K562 (cell line): Measurements from ENCODE around the gene TMEM131L. TPM values are rescaled to one million over a fixed set of nuclear protein-coding genes. Genes with fewer than 3 reads are reported as not detected.
"Not testable (repeated sequence)": the region's sequence is repeated elsewhere in the genome, so short reads cannot be mapped to it uniquely, and the experiment has no call there.

Source experiments
- ATAC-seq: fragments of 200-7000 bp; cut with Tn5 transposase; 3 replicates; pipeline ENCODE4 v1.9.1; 2020; ENCODE audit warnings: moderate library complexity
- BruUV-seq: library from RNA; stranded (reverse); fragments of 400-500 nt; replicated peaks from 2 replicates; lab custom pipeline; 2021; lab: Mats Ljungman, UMichigan
- CTCF ChIA-PET: fragments of 300-600 bp; formaldehyde crosslinking; extraction: SDS; loops from one replicate; lab custom pipeline; 2021; ENCODE audit warnings: low intra/inter-chr PET ratio; lab: Yijun Ruan, JAX
- POLR2A ChIA-PET: fragments of 300-600, 350-650 bp; sonication (Branson Sonifier 250); formaldehyde crosslinking; extraction: SDS; loops from one replicate; lab custom pipeline; 2021; ENCODE audit warnings: antibody characterized with exemption, inconsistent platforms; lab: Yijun Ruan, JAX
- DNase-seq, 4 experiments: peaks; one replicate each; pipeline versions ENCODE4 v3.0.0 to v3.0.0-alpha.2; 2011 to 2018; ENCODE audit warnings: low spot score in 3 of 4, mixed read lengths in 3 of 4; ENCODE audit errors: extremely low read depth in 1 of 4
- FAIRE-seq: peaks from 2 replicates; lab custom pipeline; 2011; peaks lifted over from hg19 to GRCh38; lab: Jason Lieb, UNC
- H2AFZ ChIP-seq: 2 replicates; pipeline ENCODE4 v1.6.0; 2011; ENCODE audit warnings: low read depth, low read length, control low read depth, inconsistent platforms
- H3K27ac ChIP-seq: fragments of 200-600 bp; 3 replicates; pipeline ENCODE4 v1.8.0; 2011; ENCODE audit warnings: low read depth, mild to moderate bottlenecking, control low read depth, inconsistent platforms, low read length, moderate library complexity, mixed read lengths; ENCODE audit errors: extremely low read depth
- H3K27me3 ChIP-seq, 2 experiments: fragments of 300-600 bp in 1 of 2; 2 replicates in 1 of 2; 3 replicates in 1 of 2; pipeline versions ENCODE4 v1.6.0 to v1.8.0; 2011; ENCODE audit warnings: inconsistent platforms in 2 of 2, low read length in 2 of 2, mild to moderate bottlenecking in 1 of 2, mixed read lengths in 1 of 2, moderate library complexity in 1 of 2; ENCODE audit not compliant: control insufficient read depth in 2 of 2, insufficient read depth in 2 of 2
- H3K36me3 ChIP-seq: fragments of 300-600 bp; 3 replicates; pipeline ENCODE4 v1.8.0; 2011; ENCODE audit warnings: mild to moderate bottlenecking, low read length, inconsistent platforms; ENCODE audit not compliant: control insufficient read depth, insufficient read depth
- H3K4me1 ChIP-seq, 2 experiments: fragments of 200-600 bp in 1 of 2; replicated peaks in 1 of 2; 2 replicates in 1 of 2; 3 replicates in 1 of 2; pipeline versions ENCODE4 v1.5.1 to v1.8.0; 2011; ENCODE audit warnings: inconsistent platforms in 2 of 2, low read length in 2 of 2, mild to moderate bottlenecking in 1 of 2, mixed read lengths in 1 of 2, moderate library complexity in 1 of 2; ENCODE audit not compliant: control insufficient read depth in 2 of 2, insufficient read depth in 2 of 2
- H3K4me2 ChIP-seq: 2 replicates; pipeline ENCODE4 v1.6.1; 2011; ENCODE audit warnings: low read length, control low read depth, inconsistent platforms, mixed read lengths; ENCODE audit not compliant: insufficient read depth
- H3K4me3 ChIP-seq: fragments of 200-600 bp; sonication (generic), shearing (Covaris generic); 2 replicates; pipeline ENCODE4 v1.5.1; 2016; ENCODE audit warnings: control low read depth, inconsistent platforms
- H3K79me2 ChIP-seq: fragments of 200-600 bp; 3 replicates; pipeline ENCODE4 v1.8.0; 2011; ENCODE audit warnings: low read length, inconsistent platforms; ENCODE audit not compliant: control insufficient read depth, insufficient read depth
- H3K9ac ChIP-seq, 2 experiments: 2 replicates each; pipeline versions ENCODE4 v1.6.0 to v1.6.1; 2011; ENCODE audit warnings: low read depth in 2 of 2, low read length in 2 of 2, control low read depth in 1 of 2, inconsistent platforms in 1 of 2, mild to moderate bottlenecking in 1 of 2, mixed read lengths in 1 of 2; ENCODE audit not compliant: insufficient read depth in 1 of 2
- H3K9me1 ChIP-seq: one replicate; pipeline ENCODE4 v1.6.0; 2011; ENCODE audit warnings: inconsistent platforms, mild to moderate bottlenecking, low read length, moderate library complexity; ENCODE audit not compliant: control insufficient read depth, insufficient read depth
- H3K9me3 ChIP-seq: replicated peaks from 2 replicates; pipeline ENCODE4 v1.5.1; 2011; ENCODE audit warnings: low read depth, low read length, inconsistent platforms; ENCODE audit not compliant: control insufficient read depth, insufficient read depth
- H4K20me1 ChIP-seq: replicated peaks from 2 replicates; pipeline ENCODE4 v1.6.1; 2011; ENCODE audit warnings: low read length, inconsistent platforms, mixed read lengths; ENCODE audit not compliant: control insufficient read depth, insufficient read depth
- CBFB ChIP-seq: sonication (generic); formaldehyde crosslinking; IDR thresholded peaks from 2 replicates; pipeline ENCODE4 v1.4.0; 2020; ENCODE audit warnings: mild to moderate bottlenecking, missing genetic modification reagents
- LCOR ChIP-seq: sonication (generic); formaldehyde crosslinking; IDR thresholded peaks from 2 replicates; pipeline ENCODE4 v1.8.0; 2022; ENCODE audit warnings: mild to moderate bottlenecking, missing genetic modification reagents
- ZNF121 ChIP-seq: sonication (generic); formaldehyde crosslinking; conservative IDR thresholded peaks from 2 replicates; pipeline ENCODE4 v1.8.0; 2022; ENCODE audit warnings: missing genetic modification reagents
- WGBS: fragments of 100-300 bp; shearing (Covaris generic); methylation state at CpG from one replicate; pipeline ENCODE4 v1.1.6; 2016; ENCODE audit warnings: low coverage, mixed read lengths; ENCODE audit not compliant: insufficient coverage; ENCODE audit errors: missing lambda C conversion rate; 5-methylcytosine and 5-hydroxymethylcytosine counted together
- in situ Hi-C: fragments of 300-500 bp; cut with MboI; formaldehyde crosslinking; loops from 4 replicates; pipeline ENCODE4 v1.15.0; 2018; ENCODE audit warnings: inconsistent platforms, mixed read lengths
- intact Hi-C: fragments of 100-400 bp; cut with micrococcal nuclease; formaldehyde crosslinking; loops from 2 replicates; pipeline ENCODE4 v1.14.2; 2022
- polyA plus RNA-seq, 8 experiments: library from polyadenylated mRNA; depleted of rRNA in 4 of 8; stranded (reverse) in 5 of 8; unstranded in 3 of 8; fragments of >200 nt; fragmentation: Nextera tagmentation in 2 of 8; fragmentation: Illumina TruSeq in 1 of 8; extraction: Ambion mirVana in 2 of 8; extraction: Trizol in 1 of 8; gene quantifications; 2 replicates each; pipeline versions ENCODE4 v1.2.1 to v1.2.3, GENCODE V29; 2011 to 2014; ENCODE audit warnings: inconsistent platforms in 1 of 8, missing spikeins in 1 of 8
- total RNA-seq, 7 experiments: library from RNA; depleted of rRNA in 6 of 7; stranded (reverse); fragments of >200 nt in 6 of 7; fragmentation: Illumina TruSeq in 2 of 7; extraction: Trizol in 2 of 7; gene quantifications; 2 replicates each; pipeline versions ENCODE4 v1.2.1 to v1.2.3, GENCODE V29; 2011 to 2021; ENCODE audit warnings: low replicate concordance in 1 of 7
- TF ChIP-seq, protein P1 (sequence below): IDR thresholded peaks from 3 replicates; pipeline ENCODE4 v1.6.1; 2011; ENCODE audit warnings: borderline replicate concordance, mild to moderate bottlenecking, moderate library complexity; ENCODE audit not compliant: insufficient read length; ENCODE audit errors: extremely low read depth
- TF ChIP-seq, protein P2 (sequence below): fragments of 250-450 bp; sonication (Bioruptor Pico); IDR thresholded peaks from 2 replicates; pipeline ENCODE4 v1.5.0; 2021; ENCODE audit warnings: mild to moderate bottlenecking, borderline replicate concordance

TMEM131L gene
- total and polyA plus RNA-seq, 9 of the 15 experiments (the other 6 are each of a cell fraction or from before 2014, with no cell fraction given): 1.2 to 20.8 (median 12.9) TPM

DNA sequence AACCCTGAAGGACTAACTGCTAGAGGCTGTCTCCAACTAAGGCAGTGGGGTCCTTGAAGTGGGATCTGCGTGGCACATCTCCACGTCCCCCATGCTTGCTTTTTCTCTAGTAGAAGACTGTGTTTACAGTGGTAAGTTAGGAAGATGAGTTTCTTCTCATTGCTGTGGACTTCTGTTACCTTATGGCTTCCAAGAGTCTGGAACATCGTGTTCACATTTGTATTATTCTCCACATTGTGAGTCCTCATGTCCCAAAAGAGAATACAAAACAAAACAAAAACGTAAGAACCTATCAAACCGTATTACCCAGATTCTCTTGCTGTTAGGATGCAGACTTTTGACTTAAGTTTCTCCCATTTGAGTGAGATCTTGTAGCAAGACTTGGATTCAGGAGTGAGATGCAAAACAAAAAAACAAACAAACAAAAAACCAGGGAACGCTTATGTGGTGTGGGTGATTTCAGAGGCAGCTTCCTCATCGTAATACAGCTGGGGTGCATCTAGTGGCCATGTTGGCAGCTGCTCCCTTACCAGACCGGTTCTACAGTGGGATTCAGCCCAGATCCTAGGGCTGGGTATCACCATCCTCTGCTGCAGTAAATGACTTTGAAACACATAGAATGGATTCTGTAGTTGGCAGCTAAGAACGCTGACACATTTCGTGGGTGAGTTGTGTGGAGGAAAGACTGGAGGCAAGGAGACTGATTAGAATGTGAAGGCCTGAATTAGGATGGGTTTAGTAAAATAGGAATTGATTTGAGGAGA is 41.3 kb downstream of the TMEM131L start (continued):
- TF ChIP-seq, protein P1, sequence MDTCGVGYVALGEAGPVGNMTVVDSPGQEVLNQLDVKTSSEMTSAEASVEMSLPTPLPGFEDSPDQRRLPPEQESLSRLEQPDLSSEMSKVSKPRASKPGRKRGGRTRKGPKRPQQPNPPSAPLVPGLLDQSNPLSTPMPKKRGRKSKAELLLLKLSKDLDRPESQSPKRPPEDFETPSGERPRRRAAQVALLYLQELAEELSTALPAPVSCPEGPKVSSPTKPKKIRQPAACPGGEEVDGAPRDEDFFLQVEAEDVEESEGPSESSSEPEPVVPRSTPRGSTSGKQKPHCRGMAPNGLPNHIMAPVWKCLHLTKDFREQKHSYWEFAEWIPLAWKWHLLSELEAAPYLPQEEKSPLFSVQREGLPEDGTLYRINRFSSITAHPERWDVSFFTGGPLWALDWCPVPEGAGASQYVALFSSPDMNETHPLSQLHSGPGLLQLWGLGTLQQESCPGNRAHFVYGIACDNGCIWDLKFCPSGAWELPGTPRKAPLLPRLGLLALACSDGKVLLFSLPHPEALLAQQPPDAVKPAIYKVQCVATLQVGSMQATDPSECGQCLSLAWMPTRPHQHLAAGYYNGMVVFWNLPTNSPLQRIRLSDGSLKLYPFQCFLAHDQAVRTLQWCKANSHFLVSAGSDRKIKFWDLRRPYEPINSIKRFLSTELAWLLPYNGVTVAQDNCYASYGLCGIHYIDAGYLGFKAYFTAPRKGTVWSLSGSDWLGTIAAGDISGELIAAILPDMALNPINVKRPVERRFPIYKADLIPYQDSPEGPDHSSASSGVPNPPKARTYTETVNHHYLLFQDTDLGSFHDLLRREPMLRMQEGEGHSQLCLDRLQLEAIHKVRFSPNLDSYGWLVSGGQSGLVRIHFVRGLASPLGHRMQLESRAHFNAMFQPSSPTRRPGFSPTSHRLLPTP: no peak
- TF ChIP-seq, protein P2, sequence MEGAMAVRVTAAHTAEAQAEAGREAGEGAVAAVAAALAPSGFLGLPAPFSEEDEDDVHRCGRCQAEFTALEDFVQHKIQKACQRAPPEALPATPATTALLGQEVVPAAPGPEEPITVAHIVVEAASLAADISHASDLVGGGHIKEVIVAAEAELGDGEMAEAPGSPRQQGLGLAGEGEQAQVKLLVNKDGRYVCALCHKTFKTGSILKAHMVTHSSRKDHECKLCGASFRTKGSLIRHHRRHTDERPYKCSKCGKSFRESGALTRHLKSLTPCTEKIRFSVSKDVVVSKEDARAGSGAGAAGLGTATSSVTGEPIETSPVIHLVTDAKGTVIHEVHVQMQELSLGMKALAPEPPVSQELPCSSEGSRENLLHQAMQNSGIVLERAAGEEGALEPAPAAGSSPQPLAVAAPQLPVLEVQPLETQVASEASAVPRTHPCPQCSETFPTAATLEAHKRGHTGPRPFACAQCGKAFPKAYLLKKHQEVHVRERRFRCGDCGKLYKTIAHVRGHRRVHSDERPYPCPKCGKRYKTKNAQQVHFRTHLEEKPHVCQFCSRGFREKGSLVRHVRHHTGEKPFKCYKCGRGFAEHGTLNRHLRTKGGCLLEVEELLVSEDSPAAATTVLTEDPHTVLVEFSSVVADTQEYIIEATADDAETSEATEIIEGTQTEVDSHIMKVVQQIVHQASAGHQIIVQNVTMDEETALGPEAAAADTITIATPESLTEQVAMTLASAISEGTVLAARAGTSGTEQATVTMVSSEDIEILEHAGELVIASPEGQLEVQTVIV (CRISPR knock-in tag): no peak
- TF ChIP-seq ZNF121 (no peak), LCOR (CRISPR knock-in tag) (no peak), CBFB (CRISPR knock-in tag) (no peak)
- TF ChIP-seq, all 486 proteins: peak for 0

DNA sequence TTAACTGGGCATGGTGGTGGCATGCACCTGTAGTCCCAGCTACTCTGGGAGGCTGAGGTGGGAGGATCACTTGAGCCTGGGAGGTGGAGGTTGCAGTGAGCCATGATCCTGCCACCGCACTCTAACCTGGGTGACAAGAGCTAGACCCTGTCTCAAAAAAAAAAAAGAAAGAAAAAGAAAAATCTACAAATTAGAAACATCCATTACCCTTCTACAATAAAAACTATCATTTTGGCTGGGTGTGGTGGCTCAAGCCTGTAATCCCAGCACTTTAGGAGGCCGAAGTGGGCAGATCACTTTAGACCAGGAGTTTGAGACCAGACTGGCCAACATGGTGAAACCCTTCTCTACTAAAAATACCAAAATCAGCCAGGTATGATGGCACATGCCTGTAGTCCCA is 43.1 kb downstream of the TMEM131L start:
- BruUV-seq, DNase-seq, H4K20me1 ChIP-seq, intact Hi-C loops, CTCF ChIA-PET, H3K27ac ChIP-seq, H2AFZ ChIP-seq, FAIRE-seq, H3K4me2 ChIP-seq, H3K9me3 ChIP-seq, H3K4me3 ChIP-seq, H3K9ac ChIP-seq, POLR2A ChIA-PET, H3K27me3 ChIP-seq, H3K9me1 ChIP-seq, ATAC-seq, in situ Hi-C loops: not testable (repeated sequence)
- Histone ChIP-seq H3K79me2 (peaks cover 39% of the 10 kb centered on the region; the same call in 2 of the 3 replicates), H3K4me1 (peaks cover 5 to 13% of the 10 kb centered on the region in 2 experiments; a peak in 4 of 5 replicates), H3K36me3 (peaks cover 15% of the 10 kb centered on the region; the same call in 2 of the 3 replicates)
- 100% methylated on average over 1 of the region's 2 CpGs for WGBS
